Ishikawa (cell line): ENCODE measurements around the gene MTMR10.

Experiments used
- EP300 ChIP-seq: IDR thresholded peaks from 2 replicates; pipeline ENCODE4 v1.6.1; 2012; ENCODE audit warnings: borderline replicate concordance
- MAX ChIP-seq: IDR thresholded peaks from 2 replicates; pipeline ENCODE4 v1.6.1; 2012
- USF1 ChIP-seq: IDR thresholded peaks from 2 replicates; pipeline ENCODE4 v1.6.1; 2012
- YY1 ChIP-seq: IDR thresholded peaks from 2 replicates; pipeline ENCODE4 v1.6.1; 2012; ENCODE audit warnings: low read depth

GRCh38 chr15:30990446-30991254 lies 778 bp downstream of the MTMR10 start:
- TF ChIP-seq MAX (no peak), USF1 (no peak), EP300 (no peak), YY1 (no peak)
